Measurements from ENCODE around the gene KCNC3. TPM values are rescaled to one million over a fixed set of nuclear protein-coding genes. Genes with fewer than 3 reads are reported as not detected.

The KCNC3 gene
- total and polyA plus RNA-seq, 4 donors, result 0.56 to 1.6 (median 1.1) TPM

GRCh38 chr19:50290011-50290410 is 39.2 kb downstream of the KCNC3 start:
- H3K36me3 ChIP-seq (ENCODE audit: control insufficient read depth in 4 of 4, insufficient read depth in 3 of 4, low read depth in 1 of 4, low read length in 3 of 4), result peaks cover 12 to 64% (median 32%) of the 10 kb centered on the region in 4 donors
- H3K9me3 ChIP-seq (ENCODE audit: control insufficient read depth in 4 of 4, low read length in 3 of 4), result no peaks in the 10 kb centered on the region
- H3K9ac ChIP-seq (ENCODE audit: low read depth in 1 of 2, low read length in 2 of 2), result no peak overlapping the region
- WGBS, result 87% methylated on average over 6 of the region's 6 CpGs
- DNase-seq (ENCODE audit: low spot score), result no peak
- H3K4me1 ChIP-seq (ENCODE audit: control insufficient read depth in 4 of 4, insufficient read depth in 4 of 4, low read length in 3 of 4), result no peaks in the 10 kb centered on the region
- H3K27ac ChIP-seq (ENCODE audit: low read depth in 1 of 2, low read length in 2 of 2), result no peak overlapping the region
- H3K4me3 ChIP-seq (ENCODE audit: low read depth in 1 of 3, low read length in 3 of 3), result no peak overlapping the region
- TF ChIP-seq HNF4G (IDR thresholded peaks at IDR 0.05) (no peak), RAD21 (IDR thresholded peaks at IDR 0.05) (no peak), MAX (IDR thresholded peaks at IDR 0.05) (no peak), FOXA2 (IDR thresholded peaks at IDR 0.05) (no peak), SP1 (IDR thresholded peaks at IDR 0.05) (no peak), REST (IDR thresholded peaks at IDR 0.05) (no peak), JUND (IDR thresholded peaks at IDR 0.05) (no peak), YY1 (IDR thresholded peaks at IDR 0.05) (no peak), RXRA (IDR thresholded peaks at IDR 0.05) (no peak), HNF4A (conservative IDR thresholded peaks at IDR 0.05) (no peak), ZBTB33 (IDR thresholded peaks at IDR 0.05) (no peak), GABPA (IDR thresholded peaks at IDR 0.05 in 1 of 2, conservative IDR thresholded peaks at IDR 0.05 in 1 of 2) (no peak), NR2F2 (IDR thresholded peaks at IDR 0.05) (no peak), TAF1 (conservative IDR thresholded peaks at IDR 0.05) (no peak), EGR1 (IDR thresholded peaks at IDR 0.05; ENCODE audit: low read depth in 2 of 2) (no peak)
- TF ChIP-seq, protein P1, sequence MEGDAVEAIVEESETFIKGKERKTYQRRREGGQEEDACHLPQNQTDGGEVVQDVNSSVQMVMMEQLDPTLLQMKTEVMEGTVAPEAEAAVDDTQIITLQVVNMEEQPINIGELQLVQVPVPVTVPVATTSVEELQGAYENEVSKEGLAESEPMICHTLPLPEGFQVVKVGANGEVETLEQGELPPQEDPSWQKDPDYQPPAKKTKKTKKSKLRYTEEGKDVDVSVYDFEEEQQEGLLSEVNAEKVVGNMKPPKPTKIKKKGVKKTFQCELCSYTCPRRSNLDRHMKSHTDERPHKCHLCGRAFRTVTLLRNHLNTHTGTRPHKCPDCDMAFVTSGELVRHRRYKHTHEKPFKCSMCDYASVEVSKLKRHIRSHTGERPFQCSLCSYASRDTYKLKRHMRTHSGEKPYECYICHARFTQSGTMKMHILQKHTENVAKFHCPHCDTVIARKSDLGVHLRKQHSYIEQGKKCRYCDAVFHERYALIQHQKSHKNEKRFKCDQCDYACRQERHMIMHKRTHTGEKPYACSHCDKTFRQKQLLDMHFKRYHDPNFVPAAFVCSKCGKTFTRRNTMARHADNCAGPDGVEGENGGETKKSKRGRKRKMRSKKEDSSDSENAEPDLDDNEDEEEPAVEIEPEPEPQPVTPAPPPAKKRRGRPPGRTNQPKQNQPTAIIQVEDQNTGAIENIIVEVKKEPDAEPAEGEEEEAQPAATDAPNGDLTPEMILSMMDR (IDR thresholded peaks at IDR 0.05; ENCODE audit: low read depth, low read length, missing input control), result no peak
- TF ChIP-seq, protein P2, sequence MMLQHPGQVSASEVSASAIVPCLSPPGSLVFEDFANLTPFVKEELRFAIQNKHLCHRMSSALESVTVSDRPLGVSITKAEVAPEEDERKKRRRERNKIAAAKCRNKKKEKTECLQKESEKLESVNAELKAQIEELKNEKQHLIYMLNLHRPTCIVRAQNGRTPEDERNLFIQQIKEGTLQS (IDR thresholded peaks at IDR 0.05), result no peak
- H3K27me3 ChIP-seq (ENCODE audit: control insufficient read depth in 4 of 4, insufficient read depth in 4 of 4, low read length in 3 of 4), result no peaks in the 10 kb centered on the region
